Hepatocyte (in vitro differentiated cells): ENCODE results near the gene IL36G.

Experiments
- CTCF ChIP-seq: fragments of 200-600 bp; sonication (generic); IDR thresholded peaks from 2 replicates; pipeline ENCODE4 v1.5.1; 2016; ENCODE audit warnings: antibody characterized with exemption, mild to moderate bottlenecking; ENCODE audit not compliant: poor library complexity
- EZH2 ChIP-seq: fragments of 200-600 bp; sonication (generic); IDR thresholded peaks from 2 replicates; pipeline ENCODE4 v1.6.1; 2016; ENCODE audit warnings: antibody characterized with exemption, mild to moderate bottlenecking, borderline replicate concordance

- TF ChIP-seq CTCF (no peak), EZH2 (no peak)
Observed at GRCh38 chr2:112967023-112967422, 10.8 kb upstream of the IL36G start.
